Kidney epithelial cell (primary cell): ENCODE measurements around the gene KRT13. TPM values are rescaled to one million over a fixed set of nuclear protein-coding genes. Genes with fewer than 3 reads are reported as not detected.

Source experiments
- DNase-seq: peaks from one replicate; pipeline ENCODE4 v3.0.0-alpha.2; 2010; ENCODE audit warnings: low read depth
- H3K27me3 ChIP-seq: 2 replicates; pipeline ENCODE4 v1.6.0; 2011; ENCODE audit warnings: low read length; ENCODE audit not compliant: control insufficient read depth, insufficient read depth
- H3K36me3 ChIP-seq: 2 replicates; pipeline ENCODE4 v1.5.1; 2011; ENCODE audit warnings: low read length; ENCODE audit not compliant: control insufficient read depth, insufficient read depth
- H3K4me3 ChIP-seq: 2 replicates; pipeline ENCODE4 v1.5.1; 2011; ENCODE audit warnings: low read depth, mild to moderate bottlenecking, control low read depth, low read length
- total RNA-seq: library from RNA; depleted of rRNA; stranded (reverse); fragments of >200 nt; gene quantifications from 2 replicates; pipeline ENCODE4 v1.2.3, GENCODE V29; 2015
- TF ChIP-seq, protein P1 (sequence below): IDR thresholded peaks from 2 replicates; pipeline ENCODE4 v1.5.1; 2011; ENCODE audit warnings: mild to moderate bottlenecking, moderate library complexity, low read length, control low read depth, inconsistent platforms; ENCODE audit not compliant: insufficient read depth, poor library complexity, severe bottlenecking

The KRT13 gene
- total RNA-seq, 1 donor from 2014 or later: not detected

- H3K4me3 ChIP-seq: no peak overlapping the region
- TF ChIP-seq, protein P1, sequence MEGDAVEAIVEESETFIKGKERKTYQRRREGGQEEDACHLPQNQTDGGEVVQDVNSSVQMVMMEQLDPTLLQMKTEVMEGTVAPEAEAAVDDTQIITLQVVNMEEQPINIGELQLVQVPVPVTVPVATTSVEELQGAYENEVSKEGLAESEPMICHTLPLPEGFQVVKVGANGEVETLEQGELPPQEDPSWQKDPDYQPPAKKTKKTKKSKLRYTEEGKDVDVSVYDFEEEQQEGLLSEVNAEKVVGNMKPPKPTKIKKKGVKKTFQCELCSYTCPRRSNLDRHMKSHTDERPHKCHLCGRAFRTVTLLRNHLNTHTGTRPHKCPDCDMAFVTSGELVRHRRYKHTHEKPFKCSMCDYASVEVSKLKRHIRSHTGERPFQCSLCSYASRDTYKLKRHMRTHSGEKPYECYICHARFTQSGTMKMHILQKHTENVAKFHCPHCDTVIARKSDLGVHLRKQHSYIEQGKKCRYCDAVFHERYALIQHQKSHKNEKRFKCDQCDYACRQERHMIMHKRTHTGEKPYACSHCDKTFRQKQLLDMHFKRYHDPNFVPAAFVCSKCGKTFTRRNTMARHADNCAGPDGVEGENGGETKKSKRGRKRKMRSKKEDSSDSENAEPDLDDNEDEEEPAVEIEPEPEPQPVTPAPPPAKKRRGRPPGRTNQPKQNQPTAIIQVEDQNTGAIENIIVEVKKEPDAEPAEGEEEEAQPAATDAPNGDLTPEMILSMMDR: no peak
- no peaks in the 10 kb centered on the region for H3K27me3 ChIP-seq
- DNase-seq: no peak
- no peaks in the 10 kb centered on the region for H3K36me3 ChIP-seq
Observed at GRCh38 chr17:41452281-41452680, 53.1 kb downstream of the KRT13 start.

DNA sequence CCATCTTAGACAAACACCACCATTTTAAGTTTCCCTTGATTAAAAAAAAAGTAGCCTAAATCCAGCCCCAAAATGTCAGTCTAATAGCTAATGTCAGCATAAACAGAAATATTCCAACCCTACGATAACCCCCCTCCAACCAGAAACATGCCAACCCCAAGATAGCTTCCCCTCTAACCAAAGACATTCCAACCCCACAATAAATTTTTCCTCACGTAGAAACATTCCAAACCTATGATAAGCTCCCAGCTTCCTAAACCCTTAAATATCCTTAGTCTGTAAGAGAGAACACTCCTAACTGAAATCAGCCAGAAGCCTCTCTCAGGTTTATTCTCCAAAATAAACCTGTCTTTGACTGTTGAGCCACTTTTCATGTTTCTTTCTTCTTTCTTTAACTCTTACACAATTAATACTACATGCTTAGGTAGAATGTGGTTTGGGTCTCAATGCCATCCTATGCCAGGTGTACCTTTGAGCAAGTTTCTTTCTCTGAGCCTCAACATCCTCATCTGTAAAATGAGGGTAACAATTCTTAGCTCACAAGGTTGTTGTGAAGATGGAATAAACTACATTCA is 54.2 kb downstream of the KRT13 start:
- H3K27me3 ChIP-seq: no peaks in the 10 kb centered on the region
- TF ChIP-seq, protein P1: no peak
- no peak overlapping the region for H3K4me3 ChIP-seq
- DNase-seq: no peak
- no peaks in the 10 kb centered on the region for H3K36me3 ChIP-seq

Other genes with a start within 250 kb of the KRT13 start
- gene KRTAP9-6, start 240.2 kb downstream of the KRT13 start, total RNA-seq: not detected in 2 replicates
- not detected in 2 replicates for gene KRTAP9-7, start 229.9 kb downstream of the KRT13 start, total RNA-seq
- not detected in 2 replicates for gene KRTAP29-1, start 202.8 kb downstream of the KRT13 start, total RNA-seq
- not detected in 2 replicates for gene KRTAP16-1, start 196.3 kb downstream of the KRT13 start, total RNA-seq
- gene KRTAP17-1, start 189.9 kb downstream of the KRT13 start, total RNA-seq: not detected in 2 replicates
- not detected in 2 replicates for gene KRT33A, start 154.8 kb downstream of the KRT13 start, total RNA-seq
- gene KRT33B, start 135.8 kb downstream of the KRT13 start, total RNA-seq: 0.17 TPM in 1 of 2 replicates, not detected in the other
- gene KRT34, start 123.3 kb downstream of the KRT13 start, total RNA-seq: 2.5 and 5.5 TPM in 2 replicates
- gene KRT31, start 108.0 kb downstream of the KRT13 start, total RNA-seq: not detected in 2 replicates
- not detected in 2 replicates for gene KRT37, start 81.0 kb downstream of the KRT13 start, total RNA-seq
- gene KRT38, start 64.6 kb downstream of the KRT13 start, total RNA-seq: not detected in 2 replicates
- gene KRT32, start 38.2 kb downstream of the KRT13 start, total RNA-seq: not detected in 2 replicates
- not detected in 2 replicates for gene KRT35, start 24.5 kb downstream of the KRT13 start, total RNA-seq
- gene KRT36, start 15.7 kb downstream of the KRT13 start, total RNA-seq: not detected in 2 replicates
- gene KRT15, start 13.3 kb upstream of the KRT13 start, total RNA-seq: 1.3 and 1.6 TPM in 2 replicates
- gene KRT19, start 22.7 kb upstream of the KRT13 start, total RNA-seq: 851 and 925 TPM in 2 replicates
- not detected in 2 replicates for gene KRT9, start 66.4 kb upstream of the KRT13 start, total RNA-seq
- not detected in 2 replicates for gene KRT14, start 81.3 kb upstream of the KRT13 start, total RNA-seq
- gene KRT16, start 107.2 kb upstream of the KRT13 start, total RNA-seq: 4.2 and 4.8 TPM in 2 replicates
- 208 and 216 TPM in 2 replicates for gene KRT17, start 119.0 kb upstream of the KRT13 start, total RNA-seq
- 318 and 368 TPM in 2 replicates for gene EIF1, start 183.3 kb upstream of the KRT13 start, total RNA-seq
- gene GAST, start 206.7 kb upstream of the KRT13 start, total RNA-seq: not detected in 2 replicates
- 0.96 and 1.6 TPM in 2 replicates for gene HAP1, start 229.0 kb upstream of the KRT13 start, total RNA-seq